A673 (cell line): ENCODE results near the gene NAA38. TPM values are rescaled to one million over a fixed set of nuclear protein-coding genes. Genes with fewer than 3 reads are reported as not detected.
A peak's percentile ranks its signal among the peaks of the same experiment; 100 is the strongest.

Experiments used
- BruUV-seq: library from RNA; stranded (reverse); fragments of 400-500 nt; replicated peaks from 2 replicates; lab custom pipeline; 2021; lab: Mats Ljungman, UMichigan
- CTCF ChIA-PET: fragments of 300-600 bp; sonication (Branson Sonifier 250); formaldehyde crosslinking; loops from one replicate; lab custom pipeline; 2022; ENCODE audit warnings: antibody characterized with exemption; lab: Charles Lee
- POLR2A ChIA-PET: fragments of 300-600 bp; sonication (Branson Sonifier 250); formaldehyde crosslinking; loops from one replicate; lab custom pipeline; 2022; ENCODE audit warnings: antibody characterized with exemption; ENCODE audit not compliant: low non-redundant PET; lab: Charles Lee
- DNase-seq: peaks from one replicate; pipeline ENCODE4 v3.0.0-alpha.2; 2015; ENCODE audit warnings: low spot score
- H3K27ac ChIP-seq: fragments of 200-600 bp; sonication (generic); 2 replicates; pipeline ENCODE4 v1.5.1; 2016; ENCODE audit warnings: mixed run types, low read depth, mild to moderate bottlenecking, mixed read lengths, antibody characterized with exemption, low read length; ENCODE audit not compliant: poor library complexity, severe bottlenecking
- H3K27me3 ChIP-seq: fragments of 200-600 bp; sonication (generic); replicated peaks from 2 replicates; pipeline ENCODE4 v1.6.1; 2017; ENCODE audit warnings: mixed run types, low read depth, mild to moderate bottlenecking, mixed read lengths, antibody characterized with exemption, low read length; ENCODE audit not compliant: insufficient read depth, poor library complexity
- H3K36me3 ChIP-seq: fragments of 200-600 bp; sonication (generic); 2 replicates; pipeline ENCODE4 v1.6.1; 2016; ENCODE audit warnings: mixed run types, mild to moderate bottlenecking, mixed read lengths, antibody characterized with exemption, low read length; ENCODE audit not compliant: insufficient read depth, poor library complexity, severe bottlenecking
- H3K4me1 ChIP-seq: fragments of 200-600 bp; sonication (generic); 2 replicates; pipeline ENCODE4 v1.6.1; 2017; ENCODE audit warnings: mixed run types, mild to moderate bottlenecking, mixed read lengths, antibody characterized with exemption, low read length; ENCODE audit not compliant: insufficient read depth, poor library complexity, severe bottlenecking
- H3K4me3 ChIP-seq: fragments of 200-600 bp; sonication (generic); 2 replicates; pipeline ENCODE4 v1.5.1; 2016; ENCODE audit warnings: low read depth, mixed run types, mild to moderate bottlenecking, mixed read lengths, low read length; ENCODE audit not compliant: poor library complexity, severe bottlenecking
- H3K9me3 ChIP-seq: fragments of 200-600 bp; sonication (generic); 2 replicates; pipeline ENCODE4 v1.6.1; 2016; ENCODE audit warnings: mixed run types, low read depth, mild to moderate bottlenecking, mixed read lengths, antibody characterized with exemption, low read length; ENCODE audit not compliant: poor library complexity, severe bottlenecking
- EZH2 ChIP-seq: fragments of 200-600 bp; sonication (generic); IDR thresholded peaks from 2 replicates; pipeline ENCODE4 v1.6.1; 2017; ENCODE audit warnings: borderline replicate concordance, low read depth, mild to moderate bottlenecking, mixed read lengths, antibody characterized with exemption, low read length; ENCODE audit not compliant: poor library complexity, severe bottlenecking
- intact Hi-C: fragments of 100-400 bp; cut with micrococcal nuclease; formaldehyde crosslinking; loops from one replicate; pipeline ENCODE4 v1.10.0; 2022; ENCODE audit not compliant: unreplicated experiment
- total RNA-seq: library from RNA; stranded (reverse); gene quantifications from 2 replicates; pipeline ENCODE4 v1.2.3, GENCODE V29; 2021
- TF ChIP-seq, protein P1 (sequence below): fragments of 300-800, 200-600 bp; sonication (generic); conservative IDR thresholded peaks from 2 replicates; pipeline ENCODE4 v1.5.1; 2017; ENCODE audit warnings: low read depth, mild to moderate bottlenecking, antibody characterized with exemption, low read length, moderate library complexity, mixed read lengths

Gene NAA38
- total RNA-seq, 1 experiment from 2014 or later = 64.3 TPM

DNA sequence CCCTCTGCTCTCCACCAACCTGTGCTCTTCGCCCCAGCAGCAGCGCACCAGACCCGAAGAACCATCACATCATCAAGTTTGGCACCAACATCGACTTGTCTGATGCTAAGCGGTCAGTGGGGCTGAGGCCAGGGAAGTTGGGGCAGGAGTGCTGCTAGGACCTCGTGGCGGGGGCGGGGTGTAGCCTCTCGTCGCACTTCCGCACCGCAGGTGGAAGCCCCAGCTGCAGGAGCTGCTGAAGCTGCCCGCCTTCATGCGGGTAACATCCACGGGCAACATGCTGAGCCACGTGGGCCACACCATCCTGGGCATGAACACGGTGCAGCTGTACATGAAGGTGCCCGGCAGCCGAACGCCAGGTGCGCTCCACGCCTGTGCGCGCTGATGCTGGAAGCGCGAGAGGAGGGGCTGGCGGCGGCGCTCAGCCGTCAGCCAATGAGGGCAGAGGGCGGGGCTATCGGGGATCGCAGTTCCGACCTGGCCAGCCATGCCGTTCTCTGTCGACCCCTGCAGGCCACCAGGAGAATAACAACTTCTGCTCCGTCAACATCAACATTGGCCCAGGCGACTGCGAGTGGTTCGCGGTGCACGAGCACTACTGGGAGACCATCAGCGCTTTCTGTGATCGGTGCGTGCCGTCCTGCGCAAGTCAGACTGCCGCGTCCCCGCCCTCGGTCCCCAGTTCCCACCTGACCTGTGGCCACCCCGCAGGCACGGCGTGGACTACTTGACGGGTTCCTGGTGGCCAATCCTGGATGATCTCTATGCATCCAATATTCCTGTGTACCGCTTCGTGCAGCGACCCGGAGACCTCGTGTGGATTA is 5.7 kb downstream of the NAA38 start:
- intact Hi-C loops = loop anchor here (1.0 to 2.0 kb wide), 3 partner anchors 16 to 109 kb away; no protein-coding TSS in a partner anchor
- Histone ChIP-seq H3K27ac (no peak overlapping the region), H3K36me3 (peaks cover 68% of the 10 kb centered on the region), H3K9me3 (no peaks in the 10 kb centered on the region), H3K27me3 (no peaks in the 10 kb centered on the region), H3K4me1 (peaks cover 10% of the 10 kb centered on the region), H3K4me3 (no peak overlapping the region)
- no peak for TF ChIP-seq EZH2
- TF ChIP-seq, protein P1, sequence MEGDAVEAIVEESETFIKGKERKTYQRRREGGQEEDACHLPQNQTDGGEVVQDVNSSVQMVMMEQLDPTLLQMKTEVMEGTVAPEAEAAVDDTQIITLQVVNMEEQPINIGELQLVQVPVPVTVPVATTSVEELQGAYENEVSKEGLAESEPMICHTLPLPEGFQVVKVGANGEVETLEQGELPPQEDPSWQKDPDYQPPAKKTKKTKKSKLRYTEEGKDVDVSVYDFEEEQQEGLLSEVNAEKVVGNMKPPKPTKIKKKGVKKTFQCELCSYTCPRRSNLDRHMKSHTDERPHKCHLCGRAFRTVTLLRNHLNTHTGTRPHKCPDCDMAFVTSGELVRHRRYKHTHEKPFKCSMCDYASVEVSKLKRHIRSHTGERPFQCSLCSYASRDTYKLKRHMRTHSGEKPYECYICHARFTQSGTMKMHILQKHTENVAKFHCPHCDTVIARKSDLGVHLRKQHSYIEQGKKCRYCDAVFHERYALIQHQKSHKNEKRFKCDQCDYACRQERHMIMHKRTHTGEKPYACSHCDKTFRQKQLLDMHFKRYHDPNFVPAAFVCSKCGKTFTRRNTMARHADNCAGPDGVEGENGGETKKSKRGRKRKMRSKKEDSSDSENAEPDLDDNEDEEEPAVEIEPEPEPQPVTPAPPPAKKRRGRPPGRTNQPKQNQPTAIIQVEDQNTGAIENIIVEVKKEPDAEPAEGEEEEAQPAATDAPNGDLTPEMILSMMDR = peak; percentile 92
- POLR2A ChIA-PET = no interaction called here
- CTCF ChIA-PET = interaction anchor here (1.5 kb wide), 1 partner anchor 17 kb away, joined by 3 read pairs; no protein-coding TSS in a partner anchor
- peak; percentile 90 for DNase-seq
- BruUV-seq = no TSS peak

DNA sequence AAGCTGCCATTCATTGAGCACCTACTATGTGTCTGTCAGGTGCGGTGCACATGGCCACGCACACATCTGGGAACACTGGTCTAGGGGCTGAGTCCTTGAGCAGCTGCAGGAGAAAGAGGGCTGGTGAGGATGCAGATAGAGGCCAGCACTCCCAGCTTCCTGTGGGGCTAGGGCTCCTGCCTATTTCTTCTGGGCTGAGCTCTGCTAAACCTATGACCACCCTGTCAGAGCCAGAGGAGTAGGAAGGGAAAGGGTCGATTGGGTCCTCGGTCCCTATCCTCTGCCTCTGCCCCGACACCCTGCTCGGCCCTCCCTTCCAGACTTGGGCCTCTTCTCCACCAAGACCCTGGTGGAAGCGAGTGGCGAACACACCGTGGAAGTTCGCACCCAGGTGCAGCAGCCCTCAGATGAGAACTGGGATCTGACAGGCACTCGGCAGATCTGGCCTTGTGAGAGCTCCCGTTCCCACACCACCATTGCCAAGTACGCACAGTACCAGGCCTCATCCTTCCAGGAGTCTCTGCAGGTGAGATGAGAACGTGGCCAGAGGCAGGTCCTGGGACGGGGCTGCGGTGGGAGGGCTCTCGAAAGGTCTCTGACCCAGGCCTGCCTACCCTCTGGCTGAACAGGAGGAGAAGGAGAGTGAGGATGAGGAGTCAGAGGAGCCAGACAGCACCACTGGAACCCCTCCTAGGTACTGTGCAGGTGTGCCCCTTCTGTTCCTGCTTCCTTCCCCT is 6.5 kb downstream of the NAA38 start:
- intact Hi-C loops = loop anchor here (1.0 to 2.0 kb wide), 3 partner anchors 16 to 108 kb away; no protein-coding TSS in a partner anchor
- Histone ChIP-seq H3K36me3 (peaks cover 75% of the 10 kb centered on the region), H3K4me3 (no peak overlapping the region), H3K27ac (no peak overlapping the region), H3K27me3 (no peaks in the 10 kb centered on the region), H3K9me3 (no peaks in the 10 kb centered on the region), H3K4me1 (peaks cover 5% of the 10 kb centered on the region)
- DNase-seq = no peak
- no TSS peak for BruUV-seq
- CTCF ChIA-PET = interaction anchor here (1.5 kb wide), 1 partner anchor 16 kb away, joined by 3 read pairs; no protein-coding TSS in a partner anchor
- TF ChIP-seq, protein P1 = no peak
- TF ChIP-seq EZH2 = no peak
- POLR2A ChIA-PET = interaction anchor here (0.6 kb wide), 1 partner anchor 16 kb away, joined by 3 read pairs; no protein-coding TSS in a partner anchor

DNA sequence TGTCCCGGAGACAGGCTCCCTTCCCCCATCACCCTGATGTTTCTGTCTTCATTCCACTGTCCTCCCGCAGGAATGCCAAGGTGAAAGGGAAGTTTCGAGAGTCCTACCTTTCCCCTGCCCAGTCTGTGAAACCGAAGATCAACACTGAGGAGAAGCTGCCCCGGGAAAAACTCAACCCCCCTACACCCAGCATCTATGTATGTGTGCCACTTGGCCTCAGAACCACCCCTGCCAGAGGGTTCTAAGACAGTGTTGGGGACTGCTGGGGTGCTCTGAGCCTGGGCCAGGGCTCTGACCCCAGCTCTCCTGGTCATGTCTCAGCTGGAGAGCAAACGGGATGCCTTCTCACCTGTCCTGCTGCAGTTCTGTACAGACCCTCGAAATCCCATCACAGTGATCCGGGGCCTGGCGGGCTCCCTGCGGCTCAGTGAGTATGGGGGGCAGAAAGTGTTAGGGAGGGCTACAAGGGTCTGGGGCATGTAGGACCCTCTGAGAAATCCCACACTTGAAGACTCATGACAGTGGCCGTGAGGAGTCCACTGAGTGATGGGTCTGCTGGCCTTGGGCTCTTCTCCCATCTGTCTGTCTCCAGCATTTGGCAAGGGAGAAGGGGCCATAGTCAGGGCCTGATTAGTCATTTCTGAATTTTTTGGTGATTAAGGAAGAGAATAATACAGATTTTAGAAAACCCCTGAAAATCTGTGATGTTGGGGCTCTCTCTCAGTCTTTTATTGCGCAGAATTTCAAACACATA is 7.4 kb downstream of the NAA38 start:
- no TSS peak for BruUV-seq
- intact Hi-C loops = loop anchor here (2.0 kb wide), 1 partner anchor 107 kb away; no protein-coding TSS in a partner anchor
- POLR2A ChIA-PET = no interaction called here
- DNase-seq = no peak
- H3K4me3 ChIP-seq = no peak overlapping the region
- H3K36me3 ChIP-seq = peaks cover 84% of the 10 kb centered on the region
- H3K4me1 ChIP-seq = peaks cover 4% of the 10 kb centered on the region
- no peaks in the 10 kb centered on the region for H3K27me3 ChIP-seq
- no peaks in the 10 kb centered on the region for H3K9me3 ChIP-seq
- no peak for TF ChIP-seq EZH2
- TF ChIP-seq, protein P1 = no peak
- CTCF ChIA-PET = no interaction called here
- no peak overlapping the region for H3K27ac ChIP-seq
